H1 (cell line): Measurements from ENCODE around the gene SMIM20. TPM values are rescaled to one million over a fixed set of nuclear protein-coding genes. Genes with fewer than 3 reads are reported as not detected.

Experiments used
- CTCF ChIA-PET: fragments of 300-600 bp; sonication (Branson Sonifier 250); formaldehyde crosslinking; loops from one replicate; lab custom pipeline; 2021; ENCODE audit not compliant: partially characterized antibody; lab: Charles Lee
- POLR2A ChIA-PET: fragments of 300-600 bp; sonication (Branson Sonifier 250); formaldehyde crosslinking; loops from one replicate; lab custom pipeline; 2021; ENCODE audit warnings: inconsistent platforms; ENCODE audit not compliant: partially characterized antibody; lab: Charles Lee
- DNase-seq, 2 experiments: peaks; one replicate each; pipeline versions ENCODE4 v3.0.0 to v3.0.0-alpha.2; 2010 to 2022; ENCODE audit warnings: low spot score in 2 of 2, low read depth in 1 of 2, mixed read lengths in 1 of 2
- FAIRE-seq: peaks from 2 replicates; lab custom pipeline; 2011; peaks lifted over from hg19 to GRCh38; lab: Jason Lieb, UNC
- H2AFZ ChIP-seq: 2 replicates; pipeline ENCODE4 v1.8.1; 2012; ENCODE audit warnings: low read length, inconsistent platforms
- H2AK5ac ChIP-seq: 2 replicates; pipeline ENCODE4 v1.6.1; 2013; ENCODE audit warnings: low read depth, low read length
- H2BK120ac ChIP-seq: replicated peaks from 2 replicates; pipeline ENCODE3; 2013; ENCODE audit warnings: low read depth, low read length, inconsistent platforms
- H2BK12ac ChIP-seq: 2 replicates; pipeline ENCODE4 v1.6.1; 2013; ENCODE audit warnings: low read depth, low read length
- H2BK15ac ChIP-seq: 2 replicates; pipeline ENCODE4 v1.6.1; 2013; ENCODE audit warnings: low read length
- H2BK20ac ChIP-seq: 2 replicates; pipeline ENCODE4 v1.6.1; 2013; ENCODE audit warnings: low read length
- H2BK5ac ChIP-seq: 2 replicates; pipeline ENCODE4 v1.6.1; 2013; ENCODE audit warnings: low read depth, low read length
- H3K14ac ChIP-seq: 2 replicates; pipeline ENCODE4 v1.6.1; 2013; ENCODE audit warnings: inconsistent platforms; ENCODE audit not compliant: insufficient read length
- H3K18ac ChIP-seq: 2 replicates; pipeline ENCODE4 v1.6.1; 2013; ENCODE audit warnings: low read length; ENCODE audit errors: extremely low read depth
- H3K23ac ChIP-seq: 2 replicates; pipeline ENCODE4 v1.6.1; 2013; ENCODE audit warnings: inconsistent platforms; ENCODE audit not compliant: insufficient read length
- H3K23me2 ChIP-seq: 2 replicates; pipeline ENCODE4 v1.6.1; 2013; ENCODE audit warnings: low read depth, low read length
- H3K27ac ChIP-seq: 2 replicates; pipeline ENCODE4 v1.6.1; 2011; ENCODE audit warnings: low read depth, low read length, inconsistent platforms
- H3K27me3 ChIP-seq, 4 experiments: replicated peaks in 1 of 4; 1 replicate in 1 of 4; 2 replicates in 3 of 4; pipeline versions ENCODE4 v1.6.1 to v1.8.1; 2011 to 2013; ENCODE audit warnings: low read length in 3 of 4, mild to moderate bottlenecking in 3 of 4, inconsistent platforms in 2 of 4, mixed read lengths in 2 of 4, moderate library complexity in 1 of 4; ENCODE audit not compliant: control insufficient read depth in 3 of 4, insufficient read depth in 3 of 4; ENCODE audit errors: extremely low read depth in 1 of 4
- H3K36me3 ChIP-seq, 4 experiments: 2 replicates each; pipeline versions ENCODE4 v1.6.1 to v1.8.1; 2011 to 2013; ENCODE audit warnings: mild to moderate bottlenecking in 4 of 4, low read length in 3 of 4, moderate library complexity in 2 of 4, control low read depth in 1 of 4, inconsistent platforms in 1 of 4; ENCODE audit not compliant: insufficient read depth in 4 of 4, control insufficient read depth in 2 of 4
- H3K4ac ChIP-seq: replicated peaks from 2 replicates; pipeline ENCODE3; 2013; ENCODE audit warnings: low read length, low read depth, mixed read lengths, inconsistent platforms; ENCODE audit not compliant: insufficient read length
- H3K4me1 ChIP-seq, 4 experiments: replicated peaks in 1 of 4; 1 replicate in 1 of 4; 2 replicates in 3 of 4; pipeline versions ENCODE4 v1.6.1 to v1.8.1; 2011 to 2013; ENCODE audit warnings: low read length in 3 of 4, inconsistent platforms in 2 of 4, mixed read lengths in 1 of 4; ENCODE audit not compliant: insufficient read depth in 4 of 4, control insufficient read depth in 3 of 4
- H3K4me2 ChIP-seq, 2 experiments: 2 replicates each; pipeline versions ENCODE4 v1.6.1 to v1.8.1; 2011 to 2013; ENCODE audit warnings: low read depth in 2 of 2, low read length in 2 of 2, control low read depth in 1 of 2, inconsistent platforms in 1 of 2, mild to moderate bottlenecking in 1 of 2; ENCODE audit not compliant: insufficient read depth in 1 of 2
- H3K4me3 ChIP-seq, 4 experiments: fragments of 200-600, 300-600 bp in 1 of 4; sonication (generic), shearing (Covaris generic), sonication (Bioruptor Twin) in 1 of 4; 2 replicates each; pipeline versions ENCODE4 v1.5.1 to v1.8.1; 2011 to 2016; ENCODE audit warnings: low read length in 4 of 4, low read depth in 3 of 4, control low read depth in 2 of 4, inconsistent platforms in 2 of 4, mild to moderate bottlenecking in 2 of 4, mixed read lengths in 1 of 4, moderate library complexity in 1 of 4; ENCODE audit not compliant: insufficient read depth in 2 of 4; ENCODE audit errors: extremely low read depth in 1 of 4
- H3K56ac ChIP-seq: replicated peaks from 2 replicates; pipeline ENCODE3; 2013; ENCODE audit warnings: low read depth, mild to moderate bottlenecking, mixed read lengths, low read length, inconsistent platforms; ENCODE audit not compliant: insufficient read length
- H3K79me1 ChIP-seq: 2 replicates; pipeline ENCODE4 v1.6.1; 2013; ENCODE audit warnings: low read depth, low read length, control low read depth
- H3K79me2 ChIP-seq, 2 experiments: 2 replicates each; pipeline versions ENCODE4 v1.6.1 to v1.8.1; 2012 to 2013; ENCODE audit warnings: low read length in 2 of 2, mild to moderate bottlenecking in 2 of 2, inconsistent platforms in 1 of 2; ENCODE audit not compliant: insufficient read depth in 2 of 2, control insufficient read depth in 1 of 2
- H3K9ac ChIP-seq, 4 experiments: replicated peaks in 1 of 4; 1 replicate in 1 of 4; 2 replicates in 3 of 4; pipeline versions ENCODE4 v1.6.1 to v1.8.1; 2011 to 2013; ENCODE audit warnings: low read depth in 3 of 4, low read length in 3 of 4, control low read depth in 2 of 4, mild to moderate bottlenecking in 2 of 4, moderate library complexity in 2 of 4, inconsistent platforms in 1 of 4; ENCODE audit errors: extremely low read depth in 1 of 4
- H3K9me3 ChIP-seq, 2 experiments: 2 replicates each; pipeline versions ENCODE4 v1.6.1 to v1.8.1; 2012 to 2013; ENCODE audit warnings: mild to moderate bottlenecking in 2 of 2, moderate library complexity in 2 of 2, control low read depth in 1 of 2, inconsistent platforms in 1 of 2, low read depth in 1 of 2, low read length in 1 of 2, mixed read lengths in 1 of 2; ENCODE audit not compliant: insufficient read depth in 2 of 2
- H4K20me1 ChIP-seq, 2 experiments: replicated peaks in 1 of 2; 2 replicates each; pipeline versions ENCODE3 to v1.8.1; 2011 to 2013; ENCODE audit warnings: inconsistent platforms in 2 of 2, low read length in 2 of 2, mild to moderate bottlenecking in 1 of 2; ENCODE audit not compliant: insufficient read depth in 2 of 2, control insufficient read depth in 1 of 2
- H4K5ac ChIP-seq: 2 replicates; pipeline ENCODE4 v1.6.1; 2013; ENCODE audit warnings: low read length, low read depth, mixed read lengths, inconsistent platforms; ENCODE audit not compliant: insufficient read length
- H4K8ac ChIP-seq: 2 replicates; pipeline ENCODE4 v1.8.0; 2013; ENCODE audit warnings: mild to moderate bottlenecking, moderate library complexity, low read length, inconsistent platforms; ENCODE audit not compliant: insufficient read depth; ENCODE audit errors: extremely low read depth
- H4K91ac ChIP-seq: replicated peaks from 2 replicates; pipeline ENCODE3; 2013; ENCODE audit warnings: low read length, mixed read lengths, inconsistent platforms; ENCODE audit not compliant: insufficient read length
- CBX8 ChIP-seq: fragments of 300-800, 300-1000 bp; sonication (generic); IDR thresholded peaks from 2 replicates; pipeline ENCODE4 v1.7.1; 2016; ENCODE audit warnings: low read depth, low read length, borderline replicate concordance
- EGR1 ChIP-seq: IDR thresholded peaks from 2 replicates; pipeline ENCODE4 v1.6.1; 2011; ENCODE audit warnings: low read depth, low read length, borderline replicate concordance
- SIN3A ChIP-seq, 2 experiments: IDR thresholded peaks in 1 of 2; conservative IDR thresholded peaks in 1 of 2; 2 replicates each; pipeline ENCODE4 v1.6.1; 2011 to 2012; ENCODE audit warnings: low read length in 2 of 2, improper control_type of control experiment in 1 of 2, low read depth in 1 of 2, mild to moderate bottlenecking in 1 of 2
- TAF1 ChIP-seq: IDR thresholded peaks from 2 replicates; pipeline ENCODE4 v1.6.1; 2011; ENCODE audit warnings: mild to moderate bottlenecking, low read depth, low read length
- TAF7 ChIP-seq: optimal IDR thresholded peaks from 2 replicates; pipeline ENCODE3; 2011; ENCODE audit warnings: low read depth, mild to moderate bottlenecking, inconsistent platforms, low read length, moderate library complexity, borderline replicate concordance
- WGBS, 2 experiments: shearing (Covaris generic) in 1 of 2; methylation state at CpG; one replicate each; pipeline versions ENCODE4 v1.1.6 to v1.1.7; 2013 to 2015; ENCODE audit warnings: low lambda C conversion rate in 2 of 2, mixed read lengths in 2 of 2, inconsistent platforms in 1 of 2, low coverage in 1 of 2, missing lambda C conversion rate in 1 of 2; ENCODE audit not compliant: insufficient replicate concordance in 2 of 2, insufficient coverage in 1 of 2, insufficient read length in 1 of 2; ENCODE audit errors: extremely low coverage in 1 of 2, missing lambda C conversion rate in 1 of 2; 5-methylcytosine and 5-hydroxymethylcytosine counted together
- polyA plus RNA-seq, 7 experiments: library from polyadenylated mRNA; depleted of rRNA in 3 of 7; stranded (reverse) in 5 of 7; unstranded in 2 of 7; fragments of >200 nt in 5 of 7; fragments of 200-250 nt in 2 of 7; gene quantifications; 1 replicate in 5 of 7; 2 replicates in 1 of 7; 4 replicates in 1 of 7; pipeline versions ENCODE4 v1.2.1 to v1.2.3, GENCODE V29; 2011 to 2013; ENCODE audit warnings: missing spikeins in 2 of 7, mixed read lengths in 2 of 7
- total RNA-seq: library from RNA; stranded (reverse); fragmentation: NEBNext Ultra II Directional; extraction: Animal tissue kit (Norgen Biotek cat#: 25700); gene quantifications from 2 replicates; pipeline ENCODE4 v1.2.1, GENCODE V29; 2021

SMIM20 gene
- total and polyA plus RNA-seq, 2 of the 8 experiments (the other 6 are each of a cell fraction or from before 2014, with no cell fraction given) = 21.9 to 36.9 TPM

GRCh38 chr4:25972366-25972765 lies 58.3 kb downstream of the SMIM20 start:
- FAIRE-seq = no peak
- H3K4me1 ChIP-seq = peaks cover 0 to 3% (median 2%) of the 10 kb centered on the region in 4 experiments; a peak in 6 of 7 replicates
- CTCF ChIA-PET = interaction anchor here (0.6 to 1.8 kb wide), 5 partner anchors 15 to 293 kb away, joined by 3 to 4 read pairs (median 3); no protein-coding TSS in a partner anchor

More at GRCh38 chr4:25972366-25972765, 58.3 kb downstream of the SMIM20 start:
- Histone ChIP-seq H3K27me3 (peaks cover 0 to 1% (median 0%) of the 10 kb centered on the region in 4 experiments; a peak in 1 of 7 replicates), H3K9me3 (no peaks in the 10 kb centered on the region), H3K23ac (no peak overlapping the region), H4K91ac (no peak overlapping the region), H2AK5ac (no peak overlapping the region), H4K8ac (no peak overlapping the region), H3K56ac (no peak overlapping the region), H2AFZ (no peak overlapping the region), H3K4me3 (no peak overlapping the region), H3K18ac (no peak overlapping the region), H3K23me2 (no peaks in the 10 kb centered on the region), H3K79me1 (no peaks in the 10 kb centered on the region), H4K20me1 (no peaks in the 10 kb centered on the region), H2BK5ac (no peak overlapping the region), H3K36me3 (no peaks in the 10 kb centered on the region), H4K5ac (no peak overlapping the region), H3K9ac (no peak overlapping the region), H3K4me2 (no peak overlapping the region), H3K27ac (no peak overlapping the region), H3K14ac (no peak overlapping the region), H2BK120ac (no peak overlapping the region), H3K79me2 (no peaks in the 10 kb centered on the region), H2BK15ac (no peak overlapping the region), H3K4ac (no peak overlapping the region), H2BK20ac (no peak overlapping the region), H2BK12ac (no peak overlapping the region)
- TF ChIP-seq TAF7 (no peak), TAF1 (no peak), SIN3A (conservative IDR thresholded peaks at IDR 0.05 in 1 of 2, IDR thresholded peaks at IDR 0.05 in 1 of 2; ENCODE audit: low read depth in 1 of 2, low read length in 2 of 2) (no peak), EGR1 (no peak), CBX8 (no peak)
- no peak for DNase-seq
- POLR2A ChIA-PET = interaction anchor here (0.8 kb wide), 1 partner anchor 112 kb away, joined by 3 read pairs; no protein-coding TSS in a partner anchor
- 89% methylated on average over 4 of the region's 4 CpGs; no CpG with 5 or more reads in 1 of the 2 experiments for WGBS, 2 experiments
